SK-N-SH (cell line): ENCODE data around the gene PAMR1. TPM values are rescaled to one million over a fixed set of nuclear protein-coding genes. Genes with fewer than 3 reads are reported as not detected.

Experiments
- CTCF ChIA-PET: fragments of 300-600, 350-600 bp; formaldehyde crosslinking; extraction: SDS; loops from one replicate; lab custom pipeline; 2021; lab: Yijun Ruan, JAX
- POLR2A ChIA-PET: fragments of 350-600 bp; sonication (Branson Sonifier 250); formaldehyde crosslinking; extraction: SDS; loops from one replicate; lab custom pipeline; 2020; ENCODE audit warnings: antibody characterized with exemption, inconsistent platforms; lab: Yijun Ruan, JAX
- DNase-seq: peaks from one replicate; pipeline ENCODE4 v3.0.0; 2012
- H2AFZ ChIP-seq: fragments of 200-600 bp; sonication (generic); 2 replicates; pipeline ENCODE4 v1.8.1; 2016; ENCODE audit warnings: antibody characterized with exemption, mild to moderate bottlenecking, low read depth
- H3F3A ChIP-seq: fragments of 200-600 bp; sonication (generic); replicated peaks from 2 replicates; pipeline ENCODE3; 2016; ENCODE audit warnings: antibody characterized with exemption, mild to moderate bottlenecking; ENCODE audit not compliant: insufficient read depth
- H3K27ac ChIP-seq, 2 experiments: fragments of 200-500 bp in 1 of 2; fragments of 200-600 bp in 1 of 2; sonication (Bioruptor generic) in 1 of 2; sonication (generic), shearing (Covaris generic) in 1 of 2; 2 replicates each; pipeline versions ENCODE4 v1.5.1 to v1.6.1; 2014 to 2016; ENCODE audit warnings: low read depth in 2 of 2, inconsistent platforms in 1 of 2, low read length in 1 of 2, mild to moderate bottlenecking in 1 of 2, mixed read lengths in 1 of 2
- H3K27me3 ChIP-seq: fragments of 200-600 bp; sonication (generic), shearing (Covaris generic); 2 replicates; pipeline ENCODE4 v1.6.1; 2016; ENCODE audit warnings: mixed run types; ENCODE audit not compliant: insufficient read depth
- H3K36me3 ChIP-seq, 2 experiments: fragments of 200-500 bp in 1 of 2; fragments of 200-600 bp in 1 of 2; sonication (Bioruptor generic) in 1 of 2; sonication (generic) in 1 of 2; replicated peaks in 1 of 2; 2 replicates each; pipeline versions ENCODE3 to v1.5.1; 2014 to 2016; ENCODE audit warnings: low read length in 1 of 2, mild to moderate bottlenecking in 1 of 2; ENCODE audit not compliant: insufficient read depth in 2 of 2, control insufficient read depth in 1 of 2
- H3K4me1 ChIP-seq, 2 experiments: fragments of 200-500 bp in 1 of 2; fragments of 200-600 bp in 1 of 2; sonication (Bioruptor generic) in 1 of 2; sonication (generic), shearing (Covaris generic) in 1 of 2; 2 replicates each; pipeline versions ENCODE4 v1.5.1 to v1.6.1; 2014 to 2016; ENCODE audit warnings: low read depth in 1 of 2, low read length in 1 of 2, mixed run types in 1 of 2; ENCODE audit not compliant: insufficient read depth in 2 of 2, control insufficient read depth in 1 of 2
- H3K4me2 ChIP-seq: fragments of 200-600 bp; sonication (generic), shearing (Covaris generic); 2 replicates; pipeline ENCODE4 v1.6.1; 2017; ENCODE audit warnings: mixed run types
- H3K4me3 ChIP-seq, 2 experiments: fragments of 200-500 bp in 1 of 2; fragments of 200-600 bp in 1 of 2; sonication (Bioruptor generic) in 1 of 2; sonication (generic), shearing (Covaris generic) in 1 of 2; 2 replicates each; pipeline versions ENCODE4 v1.5.1 to v1.8.1; 2014 to 2016; ENCODE audit warnings: low read depth in 2 of 2, inconsistent platforms in 1 of 2, low read length in 1 of 2, mild to moderate bottlenecking in 1 of 2, mixed read lengths in 1 of 2, moderate library complexity in 1 of 2
- H3K79me2 ChIP-seq: fragments of 200-600 bp; sonication (generic); 2 replicates; pipeline ENCODE4 v1.8.1; 2017; ENCODE audit warnings: mild to moderate bottlenecking; ENCODE audit not compliant: insufficient read depth
- H3K9ac ChIP-seq: fragments of 200-600 bp; sonication (generic); 2 replicates; pipeline ENCODE4 v1.6.1; 2017; ENCODE audit warnings: mixed run types
- H3K9me2 ChIP-seq: fragments of 200-600 bp; sonication (generic); 2 replicates; pipeline ENCODE4 v1.6.1; 2017; ENCODE audit warnings: mixed run types
- H3K9me3 ChIP-seq: fragments of 200-600 bp; sonication (generic); 2 replicates; pipeline ENCODE4 v1.6.1; 2017; ENCODE audit warnings: mixed run types, mild to moderate bottlenecking, moderate library complexity
- H4K20me1 ChIP-seq: fragments of 200-600 bp; sonication (generic); 2 replicates; pipeline ENCODE4 v1.6.1; 2017; ENCODE audit warnings: mild to moderate bottlenecking, mixed run types; ENCODE audit not compliant: insufficient read depth
- FOSL2 ChIP-seq: IDR thresholded peaks from 2 replicates; pipeline ENCODE4 v1.4.0; 2012; ENCODE audit warnings: low read depth, mild to moderate bottlenecking, moderate library complexity, borderline replicate concordance
- FOXM1 ChIP-seq: IDR thresholded peaks from 2 replicates; pipeline ENCODE4 v1.4.0; 2012; ENCODE audit warnings: low read depth, mild to moderate bottlenecking
- GATA2 ChIP-seq: sonication (generic); formaldehyde crosslinking; IDR thresholded peaks from 2 replicates; pipeline ENCODE4 v1.5.0; 2020; ENCODE audit warnings: mild to moderate bottlenecking, missing genetic modification reagents
- IRF3 ChIP-seq: fragments of 150-350 bp; IDR thresholded peaks from 2 replicates; pipeline ENCODE4 v1.6.1; 2016; ENCODE audit warnings: mild to moderate bottlenecking, low read depth, low read length
- MXI1 ChIP-seq: IDR thresholded peaks from 2 replicates; pipeline ENCODE4 v1.6.1; 2012; ENCODE audit warnings: mild to moderate bottlenecking, low read depth, low read length, improper control_type of control experiment
- PBX3 ChIP-seq: IDR thresholded peaks from 2 replicates; pipeline ENCODE4; 2012
- RFX5 ChIP-seq: IDR thresholded peaks from 2 replicates; pipeline ENCODE4 v1.6.1; 2012; ENCODE audit warnings: mild to moderate bottlenecking, improper control_type of control experiment, low read length
- SIN3A ChIP-seq: IDR thresholded peaks from 2 replicates; pipeline ENCODE4 v1.6.1; 2012; ENCODE audit warnings: low read depth, mild to moderate bottlenecking, low read length, moderate library complexity, borderline replicate concordance
- TEAD4 ChIP-seq: IDR thresholded peaks from 2 replicates; pipeline ENCODE4 v1.4.0; 2012; ENCODE audit warnings: mild to moderate bottlenecking, borderline replicate concordance; ENCODE audit not compliant: insufficient read depth
- ZBTB33 ChIP-seq: IDR thresholded peaks from 2 replicates; pipeline ENCODE4 v1.4.0; 2012; ENCODE audit warnings: low read depth, borderline replicate concordance
- WGBS: methylation state at CpG from one replicate; pipeline ENCODE4 v1.1.6; 2017; ENCODE audit warnings: low lambda C conversion rate; 5-methylcytosine and 5-hydroxymethylcytosine counted together
- polyA plus RNA-seq, 3 experiments: library from polyadenylated mRNA; depleted of rRNA; stranded (reverse); fragments of >200 nt; gene quantifications; 2 replicates each; pipeline ENCODE4 v1.2.3, GENCODE V29; 2012
- TF ChIP-seq, protein P1 (sequence below): IDR thresholded peaks from 2 replicates; pipeline ENCODE4 v1.4.0; 2012; ENCODE audit warnings: low read depth, borderline replicate concordance
- TF ChIP-seq, protein P2 (sequence below): IDR thresholded peaks from 2 replicates; pipeline ENCODE4 v1.6.1; 2012; ENCODE audit warnings: mild to moderate bottlenecking, low read depth, low read length, moderate library complexity

The PAMR1 gene
- polyA plus RNA-seq, 1 of the 3 experiments (the other 2 are of a cell fraction), result 0.31 TPM

DNA sequence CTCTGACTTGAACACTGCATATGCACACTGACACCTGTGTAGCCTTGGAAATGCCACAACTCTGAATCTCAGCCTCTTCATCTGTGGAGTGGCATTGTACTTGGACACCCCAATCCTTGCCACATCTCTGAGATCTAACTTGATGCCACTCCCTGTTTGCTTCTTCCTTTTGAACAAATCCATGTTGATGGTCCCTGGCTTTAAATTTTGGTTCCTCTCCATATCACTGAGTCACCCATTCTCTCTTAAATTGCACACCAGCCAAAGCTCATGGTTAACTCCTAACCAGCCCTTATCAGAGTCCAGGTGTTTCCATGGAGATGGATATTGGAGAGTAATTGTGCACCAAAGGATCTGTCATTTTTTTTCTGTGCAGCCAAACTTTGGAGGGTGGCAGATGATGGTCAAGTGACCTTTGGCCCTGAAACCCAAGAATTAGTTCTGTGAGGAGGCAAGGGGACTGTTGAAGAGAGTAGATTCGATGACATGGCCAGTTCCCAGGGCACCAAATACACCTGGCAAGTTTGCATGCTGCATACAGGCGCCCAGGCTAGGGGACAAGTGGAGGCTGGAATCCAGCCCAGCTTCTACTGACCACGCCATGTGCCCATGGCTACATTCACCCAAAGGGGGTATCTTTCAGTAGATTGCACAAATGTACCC, 25.1 kb upstream of the PAMR1 start:
- Histone ChIP-seq H3K9me3 (no peaks in the 10 kb centered on the region), H3K27me3 (no peaks in the 10 kb centered on the region), H3K9ac (peak overlapping the region; percentile 16; the same call in 1 of the 2 replicates), H3K4me1 (peaks cover 4 to 51% of the 10 kb centered on the region in 2 experiments), H4K20me1 (no peaks in the 10 kb centered on the region), H3K4me2 (peak overlapping the region; percentile 46), H3K36me3 (no peaks in the 10 kb centered on the region), H3K79me2 (no peaks in the 10 kb centered on the region), H2AFZ (no peak overlapping the region), H3F3A (peaks cover 35% of the 10 kb centered on the region), H3K27ac (peak overlapping the region; percentile 64 to 89; a peak in 3 of 4 replicates), H3K9me2 (no peaks in the 10 kb centered on the region), H3K4me3 (no peak overlapping the region; a peak in 1 of 4 replicates)
- WGBS, result 80% methylated on average over 3 of the region's 3 CpGs
- ChIA-PET POLR2A (no interaction called here), CTCF (no interaction called here)
- TF ChIP-seq GATA2, result no peak
- TF ChIP-seq, protein P1, sequence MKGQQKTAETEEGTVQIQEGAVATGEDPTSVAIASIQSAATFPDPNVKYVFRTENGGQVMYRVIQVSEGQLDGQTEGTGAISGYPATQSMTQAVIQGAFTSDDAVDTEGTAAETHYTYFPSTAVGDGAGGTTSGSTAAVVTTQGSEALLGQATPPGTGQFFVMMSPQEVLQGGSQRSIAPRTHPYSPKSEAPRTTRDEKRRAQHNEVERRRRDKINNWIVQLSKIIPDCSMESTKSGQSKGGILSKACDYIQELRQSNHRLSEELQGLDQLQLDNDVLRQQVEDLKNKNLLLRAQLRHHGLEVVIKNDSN, result no peak
- TF ChIP-seq MXI1, result no peak
- TF ChIP-seq ZBTB33, result no peak
- TF ChIP-seq, protein P2, sequence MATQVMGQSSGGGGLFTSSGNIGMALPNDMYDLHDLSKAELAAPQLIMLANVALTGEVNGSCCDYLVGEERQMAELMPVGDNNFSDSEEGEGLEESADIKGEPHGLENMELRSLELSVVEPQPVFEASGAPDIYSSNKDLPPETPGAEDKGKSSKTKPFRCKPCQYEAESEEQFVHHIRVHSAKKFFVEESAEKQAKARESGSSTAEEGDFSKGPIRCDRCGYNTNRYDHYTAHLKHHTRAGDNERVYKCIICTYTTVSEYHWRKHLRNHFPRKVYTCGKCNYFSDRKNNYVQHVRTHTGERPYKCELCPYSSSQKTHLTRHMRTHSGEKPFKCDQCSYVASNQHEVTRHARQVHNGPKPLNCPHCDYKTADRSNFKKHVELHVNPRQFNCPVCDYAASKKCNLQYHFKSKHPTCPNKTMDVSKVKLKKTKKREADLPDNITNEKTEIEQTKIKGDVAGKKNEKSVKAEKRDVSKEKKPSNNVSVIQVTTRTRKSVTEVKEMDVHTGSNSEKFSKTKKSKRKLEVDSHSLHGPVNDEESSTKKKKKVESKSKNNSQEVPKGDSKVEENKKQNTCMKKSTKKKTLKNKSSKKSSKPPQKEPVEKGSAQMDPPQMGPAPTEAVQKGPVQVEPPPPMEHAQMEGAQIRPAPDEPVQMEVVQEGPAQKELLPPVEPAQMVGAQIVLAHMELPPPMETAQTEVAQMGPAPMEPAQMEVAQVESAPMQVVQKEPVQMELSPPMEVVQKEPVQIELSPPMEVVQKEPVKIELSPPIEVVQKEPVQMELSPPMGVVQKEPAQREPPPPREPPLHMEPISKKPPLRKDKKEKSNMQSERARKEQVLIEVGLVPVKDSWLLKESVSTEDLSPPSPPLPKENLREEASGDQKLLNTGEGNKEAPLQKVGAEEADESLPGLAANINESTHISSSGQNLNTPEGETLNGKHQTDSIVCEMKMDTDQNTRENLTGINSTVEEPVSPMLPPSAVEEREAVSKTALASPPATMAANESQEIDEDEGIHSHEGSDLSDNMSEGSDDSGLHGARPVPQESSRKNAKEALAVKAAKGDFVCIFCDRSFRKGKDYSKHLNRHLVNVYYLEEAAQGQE, result no peak
- no peak for TF ChIP-seq TEAD4
- no peak for TF ChIP-seq PBX3
- TF ChIP-seq RFX5, result no peak
- TF ChIP-seq FOSL2, result no peak
- no peak for TF ChIP-seq SIN3A
- TF ChIP-seq FOXM1, result no peak
- no peak for TF ChIP-seq IRF3
- DNase-seq, result no peak
